Smooth muscle cell (in vitro differentiated cells): Measurements from ENCODE around the gene CSNK2B. TPM values are rescaled to one million over a fixed set of nuclear protein-coding genes. Genes with fewer than 3 reads are reported as not detected.

Experiments
- DNase-seq: peaks from one replicate; lab custom pipeline; 2025; ENCODE audit not compliant: unreplicated experiment; lab: John Stamatoyannopoulos, UW
- H2AFZ ChIP-seq: fragments of 200-600 bp; sonication (generic); 2 replicates; pipeline ENCODE4 v1.6.0; 2016; ENCODE audit warnings: antibody characterized with exemption, low read depth, mild to moderate bottlenecking
- H3F3A ChIP-seq: fragments of 200-600 bp; sonication (generic); 2 replicates; pipeline ENCODE4 v1.6.0; 2017; ENCODE audit warnings: antibody characterized with exemption, low read depth
- H3K27ac ChIP-seq: fragments of 200-600 bp; sonication (generic); 2 replicates; pipeline ENCODE4 v1.5.1; 2016; ENCODE audit warnings: low read depth, mild to moderate bottlenecking
- H3K27me3 ChIP-seq: fragments of 200-600 bp; sonication (generic); 2 replicates; pipeline ENCODE4 v1.6.1; 2016; ENCODE audit warnings: low read depth, mild to moderate bottlenecking
- H3K36me3 ChIP-seq: fragments of 200-600 bp; sonication (generic); 2 replicates; pipeline ENCODE4 v1.5.1; 2016; ENCODE audit warnings: low read depth
- H3K4me1 ChIP-seq: fragments of 200-600 bp; sonication (generic); 2 replicates; pipeline ENCODE4 v1.5.1; 2016; ENCODE audit warnings: low read depth
- H3K4me2 ChIP-seq: fragments of 200-600 bp; sonication (generic); 2 replicates; pipeline ENCODE4 v1.6.0; 2016; ENCODE audit warnings: mild to moderate bottlenecking
- H3K4me3 ChIP-seq: fragments of 200-600 bp; sonication (generic); 2 replicates; pipeline ENCODE4 v1.5.1; 2016; ENCODE audit warnings: mild to moderate bottlenecking
- H3K79me2 ChIP-seq: fragments of 200-600 bp; sonication (generic); 2 replicates; pipeline ENCODE4 v1.6.0; 2016; ENCODE audit warnings: low read depth, mild to moderate bottlenecking
- H3K9ac ChIP-seq: fragments of 200-600 bp; sonication (generic); 2 replicates; pipeline ENCODE4 v1.6.0; 2016; ENCODE audit warnings: low read depth
- H3K9me3 ChIP-seq: fragments of 200-600 bp; sonication (generic); replicated peaks from 2 replicates; pipeline ENCODE4 v1.5.1; 2016; ENCODE audit warnings: low read depth
- H4K20me1 ChIP-seq: fragments of 200-600 bp; sonication (generic); 2 replicates; pipeline ENCODE4 v1.6.0; 2016; ENCODE audit warnings: low read depth
- WGBS: methylation state at CpG from one replicate; pipeline ENCODE4 v1.1.7; 2016; ENCODE audit warnings: low lambda C conversion rate; 5-methylcytosine and 5-hydroxymethylcytosine counted together
- polyA plus RNA-seq: library from polyadenylated mRNA; unstranded; fragments of >200 nt; fragmentation: Nextera tagmentation; extraction: Ambion mirVana; gene quantifications from 2 replicates; pipeline ENCODE4 v1.2.1, GENCODE V29; 2016
- total RNA-seq: library from RNA; depleted of rRNA; stranded (reverse); fragments of >200 nt; gene quantifications from 2 replicates; pipeline ENCODE4 v1.2.3, GENCODE V29; 2014
- TF ChIP-seq, protein P1 (sequence below): fragments of 200-600 bp; sonication (generic); IDR thresholded peaks from 2 replicates; pipeline ENCODE4 v1.5.1; 2017; ENCODE audit warnings: borderline replicate concordance, mild to moderate bottlenecking, antibody characterized with exemption; ENCODE audit not compliant: insufficient read depth, poor library complexity, severe bottlenecking

The CSNK2B gene
- total and polyA plus RNA-seq, 2 experiments from 2014 or later = 195 to 313 TPM

DNA sequence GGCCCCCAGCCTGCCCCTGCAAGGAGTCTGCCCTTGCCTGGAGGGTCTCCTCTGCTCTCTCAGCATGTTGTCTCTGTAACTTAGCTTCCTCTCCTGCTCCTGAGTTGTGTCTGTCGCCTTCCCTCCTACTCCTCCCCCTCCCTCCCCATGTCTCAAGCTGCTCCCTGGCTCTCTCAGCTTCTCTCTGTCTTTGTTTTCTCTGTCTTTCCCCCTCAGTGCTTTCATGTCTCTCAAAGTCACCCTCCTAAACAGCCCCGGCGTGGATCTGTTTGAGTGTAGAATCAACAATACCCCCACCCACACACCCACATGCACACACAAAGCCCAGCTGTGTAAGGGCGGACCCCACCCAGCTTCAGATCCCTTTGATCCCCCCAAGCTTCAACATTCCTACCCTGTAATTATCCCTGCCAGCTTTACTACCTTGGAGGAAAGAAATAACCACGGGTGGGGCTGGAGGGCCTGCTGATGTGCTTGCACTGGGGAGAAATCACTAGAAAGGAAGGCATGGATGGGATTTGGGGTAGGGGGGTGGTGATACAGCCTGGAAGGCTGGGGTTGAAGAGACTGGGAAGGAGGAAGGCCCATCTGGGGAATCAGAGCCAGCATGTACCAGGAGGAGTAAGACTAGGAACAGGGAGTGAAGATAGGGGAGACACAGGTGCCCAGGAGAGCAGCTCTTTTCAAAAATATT, 48.3 kb downstream of the CSNK2B start:
- peak overlapping the region; percentile 91 for H2AFZ ChIP-seq
- TF ChIP-seq, protein P1, sequence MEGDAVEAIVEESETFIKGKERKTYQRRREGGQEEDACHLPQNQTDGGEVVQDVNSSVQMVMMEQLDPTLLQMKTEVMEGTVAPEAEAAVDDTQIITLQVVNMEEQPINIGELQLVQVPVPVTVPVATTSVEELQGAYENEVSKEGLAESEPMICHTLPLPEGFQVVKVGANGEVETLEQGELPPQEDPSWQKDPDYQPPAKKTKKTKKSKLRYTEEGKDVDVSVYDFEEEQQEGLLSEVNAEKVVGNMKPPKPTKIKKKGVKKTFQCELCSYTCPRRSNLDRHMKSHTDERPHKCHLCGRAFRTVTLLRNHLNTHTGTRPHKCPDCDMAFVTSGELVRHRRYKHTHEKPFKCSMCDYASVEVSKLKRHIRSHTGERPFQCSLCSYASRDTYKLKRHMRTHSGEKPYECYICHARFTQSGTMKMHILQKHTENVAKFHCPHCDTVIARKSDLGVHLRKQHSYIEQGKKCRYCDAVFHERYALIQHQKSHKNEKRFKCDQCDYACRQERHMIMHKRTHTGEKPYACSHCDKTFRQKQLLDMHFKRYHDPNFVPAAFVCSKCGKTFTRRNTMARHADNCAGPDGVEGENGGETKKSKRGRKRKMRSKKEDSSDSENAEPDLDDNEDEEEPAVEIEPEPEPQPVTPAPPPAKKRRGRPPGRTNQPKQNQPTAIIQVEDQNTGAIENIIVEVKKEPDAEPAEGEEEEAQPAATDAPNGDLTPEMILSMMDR = no peak
- H4K20me1 ChIP-seq = no peaks in the 10 kb centered on the region
- H3K27ac ChIP-seq = no peak overlapping the region
- H3K9ac ChIP-seq = no peak overlapping the region
- no peak overlapping the region for H3K4me3 ChIP-seq
- 14% methylated on average over 5 of the region's 5 CpGs for WGBS
- peaks cover 21% of the 10 kb centered on the region for H3K4me1 ChIP-seq
- no peaks in the 10 kb centered on the region for H3F3A ChIP-seq
- no peaks in the 10 kb centered on the region for H3K27me3 ChIP-seq
- no peaks in the 10 kb centered on the region for H3K79me2 ChIP-seq
- no peaks in the 10 kb centered on the region for H3K9me3 ChIP-seq
- H3K4me2 ChIP-seq = peak overlapping the region; percentile 34
- no peaks in the 10 kb centered on the region for H3K36me3 ChIP-seq
- no peak for DNase-seq

DNA sequence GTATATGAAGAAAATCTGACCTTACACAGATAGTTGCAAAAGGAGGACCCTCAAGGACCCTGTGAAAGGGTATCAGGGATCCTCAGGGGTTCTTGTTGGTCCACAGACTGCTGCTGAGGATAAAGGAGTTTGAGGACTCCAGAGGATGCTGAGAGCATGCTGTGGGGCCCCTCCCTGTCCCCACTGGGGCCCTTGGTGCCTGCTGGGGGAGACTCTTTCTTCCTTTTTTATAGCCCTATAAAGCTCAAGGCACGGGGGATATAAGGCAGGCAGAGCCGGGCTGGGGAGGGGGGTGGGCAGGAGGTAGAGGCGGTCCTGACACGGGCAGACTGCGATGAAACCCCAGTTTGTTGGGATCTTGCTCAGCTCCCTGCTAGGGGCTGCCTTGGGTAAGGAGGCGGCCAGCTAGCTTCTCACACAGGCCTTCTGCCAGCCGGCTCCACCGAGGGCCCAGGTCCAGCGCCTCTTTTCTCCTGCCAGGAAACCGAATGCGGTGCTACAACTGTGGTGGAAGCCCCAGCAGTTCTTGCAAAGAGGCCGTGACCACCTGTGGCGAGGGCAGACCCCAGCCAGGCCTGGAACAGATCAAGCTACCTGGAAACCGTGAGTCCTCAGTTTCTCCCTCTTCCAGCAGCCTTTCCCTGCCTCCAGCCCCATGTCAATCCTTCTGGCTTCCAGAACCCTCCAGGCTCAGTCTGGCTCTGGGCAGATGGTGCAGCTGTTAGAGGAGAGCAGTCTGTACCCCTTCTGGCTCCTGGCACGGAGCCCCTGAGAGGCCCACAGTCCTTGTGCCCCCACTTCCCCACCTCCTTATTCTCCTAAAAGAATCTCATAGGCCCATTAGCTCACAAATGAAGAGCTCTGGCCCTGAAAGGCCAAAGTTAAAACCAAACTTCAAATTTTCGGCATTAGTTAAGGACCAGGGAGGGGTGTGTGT, 49.4 kb downstream of the CSNK2B start, which contains the start of gene LY6G6D:
Gene LY6G6D, plus strand, starts transcription at position 327 of the 937 bp plus-strand sequence. Its CDS starts 8 bp downstream, at position 335.
- no peak within 1 kb of the TSS for H3K27ac ChIP-seq
- H3K9me3 ChIP-seq = no peaks in the 10 kb centered on the region
- DNase-seq = no peak
- no peaks in the 10 kb centered on the region for H4K20me1 ChIP-seq
- TF ChIP-seq, protein P1 = no peak
- H3K9ac ChIP-seq = no peak within 1 kb of the TSS
- peak within 1 kb of the TSS; percentile 91 for H2AFZ ChIP-seq
- no peaks in the 10 kb centered on the region for H3K36me3 ChIP-seq
- H3K4me3 ChIP-seq = no peak within 1 kb of the TSS
- no peaks in the 10 kb centered on the region for H3F3A ChIP-seq
- H3K4me1 ChIP-seq = peaks cover 21% of the 10 kb centered on the region
- WGBS = 66% methylated on average over 15 of the region's 16 CpGs
- peak within 1 kb of the TSS; percentile 34 for H3K4me2 ChIP-seq
- H3K79me2 ChIP-seq = no peaks in the 10 kb centered on the region
- no peaks in the 10 kb centered on the region for H3K27me3 ChIP-seq

DNA sequence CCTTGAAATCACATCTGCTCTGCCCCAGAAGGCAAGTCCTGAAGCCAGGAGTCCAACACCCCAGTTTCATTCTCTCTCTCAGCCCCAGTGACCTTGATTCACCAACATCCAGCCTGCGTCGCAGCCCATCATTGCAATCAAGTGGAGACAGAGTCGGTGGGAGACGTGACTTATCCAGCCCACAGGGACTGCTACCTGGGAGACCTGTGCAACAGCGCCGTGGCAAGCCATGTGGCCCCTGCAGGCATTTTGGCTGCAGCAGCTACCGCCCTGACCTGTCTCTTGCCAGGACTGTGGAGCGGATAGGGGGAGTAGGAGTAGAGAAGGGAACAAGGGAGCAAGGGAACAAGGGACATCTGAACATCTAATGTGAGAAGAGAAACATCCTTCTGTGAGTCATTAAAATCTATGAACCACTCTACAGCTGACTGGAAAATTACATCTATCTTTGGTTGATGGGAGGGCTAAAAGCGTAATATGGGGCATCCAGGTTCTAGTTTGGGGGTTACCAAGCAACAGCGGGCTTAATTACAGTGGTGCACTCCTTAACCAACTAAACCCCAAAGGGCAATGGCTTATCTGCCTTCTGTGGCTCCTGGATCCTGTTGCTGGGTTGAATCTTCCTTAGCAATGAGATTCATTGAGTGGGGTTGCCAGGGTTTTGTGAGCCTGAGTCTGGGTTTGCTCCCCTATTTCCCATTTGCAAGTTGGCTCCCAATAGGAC, 51.8 kb downstream of the CSNK2B start:
- H2AFZ ChIP-seq = no peak overlapping the region
- H3K9ac ChIP-seq = no peak overlapping the region
- TF ChIP-seq, protein P1 = no peak
- WGBS = 57% methylated on average over 10 of the region's 10 CpGs
- H3K4me3 ChIP-seq = no peak overlapping the region
- no peaks in the 10 kb centered on the region for H3K9me3 ChIP-seq
- H3K79me2 ChIP-seq = no peaks in the 10 kb centered on the region
- peak overlapping the region; percentile 37 for H3K27ac ChIP-seq
- no peaks in the 10 kb centered on the region for H3K36me3 ChIP-seq
- DNase-seq = no peak
- no peaks in the 10 kb centered on the region for H4K20me1 ChIP-seq
- H3K4me2 ChIP-seq = no peak overlapping the region
- H3F3A ChIP-seq = no peaks in the 10 kb centered on the region
- H3K27me3 ChIP-seq = no peaks in the 10 kb centered on the region
- peaks cover 21% of the 10 kb centered on the region for H3K4me1 ChIP-seq
